Putamen (tissue), 1 donor: ENCODE results near the gene SCLT1.

Experiments
- DNase-seq: peaks from one replicate; pipeline ENCODE4 v3.0.0-alpha.2; 2016; ENCODE audit warnings: low spot score

The SCLT1 gene

GRCh38 chr4:128869776-128870509 is 223.4 kb downstream of the SCLT1 start:
- DNase-seq, result no peak

- no peak for DNase-seq
Observed at GRCh38 chr4:128868758-128869157, 224.6 kb downstream of the SCLT1 start.

GRCh38 chr4:128866691-128867090 is 226.6 kb downstream of the SCLT1 start:
- no peak for DNase-seq

GRCh38 chr4:128866269-128866668 is 227.1 kb downstream of the SCLT1 start:
- no peak for DNase-seq

GRCh38 chr4:128865132-128865531 is 228.2 kb downstream of the SCLT1 start:
- no peak for DNase-seq

GRCh38 chr4:128863312-128864075 is 229.8 kb downstream of the SCLT1 start:
- DNase-seq, result peak; percentile 73

GRCh38 chr4:128862608-128863311 is 230.6 kb downstream of the SCLT1 start:
- DNase-seq, result no peak

GRCh38 chr4:128861856-128862518 is 231.4 kb downstream of the SCLT1 start:
- no peak for DNase-seq

- DNase-seq, result no peak
Observed at GRCh38 chr4:128859887-128860677, 233.3 kb downstream of the SCLT1 start.

GRCh38 chr4:128858879-128859671 is 234.3 kb downstream of the SCLT1 start:
- no peak for DNase-seq

GRCh38 chr4:128856246-128856645 is 237.1 kb downstream of the SCLT1 start:
- no peak for DNase-seq

GRCh38 chr4:128855621-128856020 is 237.7 kb downstream of the SCLT1 start:
- DNase-seq, result no peak

GRCh38 chr4:128854433-128854832 is 238.9 kb downstream of the SCLT1 start:
- DNase-seq, result no peak

GRCh38 chr4:128853741-128854140 is 239.6 kb downstream of the SCLT1 start:
- DNase-seq, result no peak

GRCh38 chr4:128850252-128850651 is 243.1 kb downstream of the SCLT1 start:
- no peak for DNase-seq

GRCh38 chr4:128848461-128848860 is 244.9 kb downstream of the SCLT1 start:
- no peak for DNase-seq

GRCh38 chr4:128847082-128847724 is 246.1 kb downstream of the SCLT1 start:
- no peak for DNase-seq

GRCh38 chr4:128846063-128846462 is 247.3 kb downstream of the SCLT1 start:
- no peak for DNase-seq

- peak; percentile 23 for DNase-seq
Observed at GRCh38 chr4:128844931-128845330, 248.4 kb downstream of the SCLT1 start.

- no peak for DNase-seq
Observed at GRCh38 chr4:128841402-128841801, 251.9 kb downstream of the SCLT1 start.
